Left kidney (tissue), 2 donors: ENCODE measurements around the gene RORC. TPM values are rescaled to one million over a fixed set of nuclear protein-coding genes. Genes with fewer than 3 reads are reported as not detected.

Experiments used
- DNase-seq: peaks from one replicate; pipeline ENCODE4 v3.0.0-alpha.2; 2013
- polyA plus RNA-seq: library from polyadenylated mRNA; unstranded; fragments of 120-200 nt; gene quantifications from one replicate; pipeline ENCODE4 v1.2.1, GENCODE V29; 2013; ENCODE audit not compliant: insufficient read length

RORC gene
- polyA plus RNA-seq, 1 donor, result 0.80 TPM

DNA sequence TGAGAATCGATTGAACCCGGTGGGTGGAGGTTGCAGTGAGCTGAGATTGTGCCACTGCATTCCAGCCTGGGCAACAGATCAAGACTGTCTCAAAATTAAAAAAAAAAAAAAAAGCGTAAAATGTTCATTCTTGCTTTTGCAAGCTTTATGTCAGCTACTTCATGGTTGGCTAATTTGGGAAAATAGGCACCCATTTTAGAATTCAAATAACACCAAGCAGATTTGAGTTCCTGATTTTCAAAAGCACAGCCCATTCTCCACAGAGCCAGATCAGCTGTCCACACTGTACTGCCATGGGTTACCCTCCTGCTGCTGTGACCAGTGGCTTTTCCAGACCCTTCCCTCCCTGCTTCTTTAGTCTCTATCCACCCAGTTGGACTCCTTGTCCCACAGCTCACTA, 17.5 kb upstream of the RORC start:
- no peak for DNase-seq

DNA sequence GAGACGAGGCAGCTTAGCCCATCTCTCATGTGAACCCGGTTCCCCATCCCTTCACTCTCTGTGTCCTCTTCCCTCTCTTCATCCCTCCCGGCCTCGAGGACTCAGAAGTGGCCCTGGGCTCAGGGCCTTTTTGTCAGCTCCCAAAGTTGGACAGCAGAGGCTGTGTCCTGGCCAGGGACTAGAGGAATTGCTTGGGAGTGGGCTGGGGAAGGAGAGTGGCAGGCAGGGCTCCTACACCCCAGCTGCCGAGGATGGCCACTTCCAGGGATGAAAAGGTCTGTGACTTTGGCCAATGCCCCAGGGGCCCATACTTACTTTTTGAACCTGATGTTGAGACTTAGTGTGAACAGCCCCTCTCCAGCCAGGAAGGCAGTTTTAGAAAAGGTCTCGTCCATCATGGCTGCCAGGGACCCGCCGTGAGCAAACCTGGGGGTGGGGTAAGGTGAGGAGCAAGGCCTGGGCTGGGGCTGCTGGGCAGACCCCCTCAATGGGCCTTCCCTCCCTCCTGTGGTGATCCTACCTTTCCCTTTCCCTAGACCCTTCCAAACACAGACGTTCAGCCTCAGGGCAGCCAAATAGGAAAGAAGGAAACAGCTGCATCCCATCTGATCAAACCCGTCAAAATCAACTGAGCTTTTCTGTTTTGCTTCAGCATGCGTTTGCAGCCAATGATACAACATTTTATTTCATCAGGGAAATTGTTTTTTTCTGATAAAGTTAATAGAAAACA, 16.4 kb upstream of the RORC start:
- DNase-seq, result peak; percentile 30

DNA sequence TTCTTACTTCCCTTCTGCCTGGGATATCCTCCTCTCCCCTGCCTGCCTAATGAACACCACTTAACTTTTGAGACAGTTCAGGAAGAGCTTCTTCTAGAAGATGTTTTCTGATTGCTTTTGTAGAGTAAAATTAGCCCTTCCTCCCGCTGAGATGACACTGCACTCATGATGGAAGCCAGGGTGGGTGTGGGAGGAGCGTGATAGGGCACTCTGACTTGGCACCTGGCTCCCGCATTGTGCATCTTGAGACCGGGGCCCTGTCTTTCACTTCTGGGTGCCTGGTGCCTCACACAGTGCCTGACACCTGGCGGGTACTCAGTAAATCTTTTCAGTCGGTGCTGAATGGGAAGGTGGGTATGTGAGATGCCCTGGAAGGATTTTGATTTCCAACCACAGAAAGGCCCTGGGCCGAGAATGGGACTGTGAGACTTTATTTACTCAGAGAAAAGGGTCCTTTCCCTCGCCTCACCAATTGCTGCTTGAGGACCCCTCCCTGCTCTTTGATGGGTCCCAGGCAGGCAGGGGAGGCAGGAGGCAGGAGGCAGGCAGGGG, 15.2 kb upstream of the RORC start:
- no peak for DNase-seq

DNA sequence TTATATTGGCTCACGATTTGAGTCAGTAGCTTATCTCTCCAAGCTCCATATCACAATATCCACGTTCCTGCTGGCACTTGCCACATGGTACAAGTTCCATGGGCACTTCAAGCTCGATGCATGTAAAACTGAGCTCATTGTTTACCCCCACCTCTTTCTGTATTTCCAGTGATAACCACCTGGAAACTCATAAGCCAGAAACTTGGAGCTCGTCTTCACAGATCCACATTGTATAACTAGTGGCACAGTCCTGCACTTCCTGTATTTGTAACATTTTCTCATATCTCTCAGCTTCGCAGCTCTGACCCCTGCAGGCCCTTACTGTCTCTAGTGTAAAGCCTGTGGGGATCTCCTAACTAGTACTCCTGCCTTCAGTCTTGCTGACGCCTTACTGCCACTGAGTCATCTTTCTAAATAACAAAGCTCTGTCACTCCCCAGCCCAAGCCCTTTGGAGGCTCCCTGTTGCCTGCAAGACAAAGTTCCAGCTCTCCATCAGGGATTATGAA, 14.5 kb upstream of the RORC start:
- no peak for DNase-seq

DNA sequence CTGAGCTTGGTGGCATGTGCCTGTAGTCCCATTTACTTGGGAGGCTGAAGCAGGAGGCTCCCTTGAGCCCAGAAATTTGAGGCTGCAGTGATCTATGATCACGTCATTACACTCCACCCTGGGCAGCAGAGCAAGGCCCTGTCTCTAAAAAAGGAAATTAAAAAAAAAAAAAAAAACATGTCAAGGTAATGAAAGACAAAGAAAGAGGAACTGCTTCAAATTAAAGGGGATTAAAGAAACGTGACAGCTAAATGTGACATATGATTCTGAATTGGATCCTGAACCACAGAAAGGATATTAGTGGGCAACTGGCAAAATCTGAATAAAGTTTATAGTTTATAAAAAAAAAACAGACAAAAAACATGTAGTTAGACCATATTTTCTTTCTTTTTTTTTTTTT, 11.8 kb upstream of the RORC start:
- DNase-seq, result no peak

DNA sequence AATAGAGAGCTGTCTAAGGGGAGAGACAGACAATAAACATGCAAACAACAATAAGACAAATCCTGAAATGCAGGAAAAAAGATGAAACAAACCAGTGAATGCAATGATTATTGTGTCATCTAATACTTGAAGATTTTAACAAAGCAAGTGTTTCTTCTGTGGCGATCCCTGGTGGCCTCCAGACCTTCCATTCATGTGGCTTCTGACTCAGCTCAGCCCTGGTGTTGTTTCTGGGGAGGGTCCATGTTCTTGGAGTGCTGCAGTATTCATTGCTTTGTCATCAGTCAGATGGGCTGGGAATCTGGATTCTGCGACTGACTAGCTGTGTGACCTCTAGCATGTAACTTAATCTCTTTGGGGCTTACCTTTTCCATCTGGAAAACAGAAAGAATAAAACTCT, 9.5 kb upstream of the RORC start:
- no peak for DNase-seq

DNA sequence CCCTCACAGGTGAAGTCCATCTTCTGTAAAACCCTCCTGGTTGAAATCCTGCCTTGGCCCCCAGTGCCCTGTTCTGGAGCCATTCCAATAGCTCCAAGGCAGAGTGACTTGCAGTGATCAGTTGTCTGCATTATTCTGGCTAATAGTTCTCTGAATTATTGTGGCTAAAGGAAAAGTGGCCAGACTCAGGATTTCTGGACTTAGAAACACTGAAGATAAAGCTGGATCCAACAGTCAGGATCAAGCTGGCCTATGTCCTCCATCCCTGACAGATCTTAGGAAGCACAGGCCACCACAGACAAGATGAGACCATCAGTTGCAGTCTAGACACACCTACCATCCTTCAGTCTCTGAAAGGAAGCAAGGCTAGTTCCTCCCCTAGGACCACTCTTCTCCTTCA, 8.8 kb upstream of the RORC start:
- no peak for DNase-seq

DNA sequence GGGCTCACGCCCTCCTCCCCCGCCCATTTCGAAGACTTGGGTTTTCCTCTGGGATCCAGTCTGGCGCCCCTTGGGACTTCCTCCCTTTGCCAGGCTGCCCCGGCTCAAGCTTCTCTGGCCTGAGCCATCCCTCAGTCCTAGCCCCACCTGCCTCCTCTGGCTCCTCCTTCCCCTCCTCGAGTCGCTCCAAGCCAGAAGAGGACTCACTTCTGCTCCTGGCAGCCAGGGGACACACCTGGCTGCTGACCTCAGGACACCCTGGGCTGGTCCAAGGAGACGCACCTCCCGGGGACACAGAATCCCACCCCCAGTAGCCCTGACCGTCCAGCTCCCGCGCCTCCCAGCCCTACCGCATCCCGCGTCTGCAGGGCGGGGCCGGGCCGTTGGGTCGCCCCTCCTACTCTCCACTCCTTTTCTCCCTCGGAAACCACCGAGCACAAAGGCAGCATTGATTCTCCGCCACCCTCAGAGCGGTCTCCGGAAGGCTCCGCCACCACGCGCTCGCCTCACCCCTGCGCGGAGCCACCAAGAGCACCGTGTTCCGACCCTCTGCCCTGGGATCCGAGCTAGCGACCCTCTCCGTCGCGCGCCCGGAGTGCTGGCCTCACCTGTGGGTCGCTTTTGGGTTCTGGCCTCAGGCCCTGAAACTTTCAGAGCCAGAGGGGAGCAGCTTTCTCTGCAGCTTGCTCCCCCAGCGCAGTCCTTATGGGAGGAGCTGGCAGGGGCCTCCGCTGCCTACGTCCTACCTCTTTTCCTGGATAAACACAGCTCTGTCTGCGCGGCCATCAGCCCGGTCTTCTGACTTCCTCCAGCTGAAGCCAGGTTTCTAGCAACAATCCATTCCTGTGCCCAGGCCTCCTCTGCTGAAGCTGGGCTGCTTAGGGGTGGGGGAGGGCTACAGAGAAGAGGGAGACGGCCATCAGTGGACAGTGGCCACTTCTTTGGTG, 8.1 kb upstream of the RORC start, which contains the start of gene C2CD4D:
Gene C2CD4D, minus strand, starts transcription at position 364 of the 947 bp plus-strand sequence. CDS start 831 bp downstream, outside the sequence.
- DNase-seq, result no peak

DNA sequence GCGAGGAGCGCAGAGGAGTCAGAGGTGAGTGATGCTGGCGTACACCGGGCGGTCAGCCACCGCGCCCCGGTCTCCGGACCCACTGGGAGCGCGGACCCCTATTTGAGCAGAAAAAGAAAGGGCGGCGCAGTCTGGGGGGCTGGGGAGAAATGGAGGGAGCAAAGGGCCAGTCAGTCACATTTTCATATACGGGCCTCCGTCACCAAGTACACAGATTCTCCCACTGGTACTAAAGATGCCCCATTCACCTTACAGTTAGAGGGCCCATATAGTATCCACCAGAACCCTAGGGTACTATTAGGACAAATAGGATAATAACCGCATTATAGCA, 7.4 kb upstream of the RORC start:
- DNase-seq, result no peak

DNA sequence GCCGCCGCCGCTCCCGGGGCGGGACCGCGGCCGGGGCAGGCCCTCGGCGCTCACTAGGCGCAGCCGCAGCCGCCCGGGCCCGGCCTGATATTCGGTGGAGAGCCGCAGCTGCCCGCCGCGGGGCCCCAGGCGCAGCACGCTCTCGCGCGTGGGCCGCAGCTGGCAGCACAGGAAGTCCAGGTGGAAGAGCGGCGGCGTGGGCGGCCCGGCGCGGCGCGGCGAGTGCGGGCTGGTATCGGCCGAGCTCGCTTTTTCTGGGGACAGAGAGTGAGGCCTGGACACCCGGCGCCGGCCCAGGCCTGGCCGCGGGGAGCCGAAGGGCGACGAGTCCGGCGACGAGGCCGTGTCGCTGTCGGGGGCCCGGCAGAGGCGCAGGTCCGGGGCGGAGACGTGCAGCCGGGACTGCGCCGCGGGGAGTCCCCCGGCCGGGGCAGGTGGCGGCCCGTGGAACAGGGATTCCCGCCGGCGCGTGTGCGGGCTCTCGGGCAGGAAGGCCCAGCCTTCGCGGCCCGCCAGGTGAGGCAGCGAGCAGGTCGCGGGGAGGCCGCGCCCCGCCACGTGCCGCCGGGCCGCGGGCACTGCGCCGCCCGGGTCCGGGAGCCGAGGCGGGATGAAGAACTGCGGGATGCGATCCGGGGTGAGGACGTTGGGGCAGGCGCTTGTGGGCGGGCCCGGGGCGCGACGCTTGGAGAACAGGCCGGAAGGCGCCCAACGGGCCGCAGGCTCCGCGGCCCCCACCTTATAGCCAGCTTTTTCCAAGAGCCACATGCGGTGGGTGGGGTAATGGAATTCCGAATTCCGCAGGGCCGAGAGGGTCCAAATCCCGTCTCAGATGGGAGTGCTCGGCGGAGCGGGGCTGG, 6.8 kb upstream of the RORC start:
- no peak for DNase-seq

DNA sequence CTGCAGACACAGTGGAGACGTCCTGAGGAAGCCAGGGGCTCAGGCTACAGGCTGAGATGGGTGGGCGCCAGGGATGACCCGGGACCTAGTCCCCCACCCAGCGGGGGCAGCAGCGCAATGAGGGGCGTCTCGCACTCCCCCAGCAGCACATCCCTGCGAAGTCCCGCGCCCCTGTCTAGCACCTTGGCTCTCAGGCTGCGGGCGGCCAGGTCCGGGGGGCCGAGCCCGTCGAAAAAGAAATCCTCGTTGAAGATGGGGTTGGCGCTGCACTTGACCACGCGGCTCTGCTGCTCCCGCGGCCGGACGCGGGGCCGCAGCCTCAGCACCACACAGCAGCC, 6.3 kb upstream of the RORC start:
- DNase-seq, result no peak

DNA sequence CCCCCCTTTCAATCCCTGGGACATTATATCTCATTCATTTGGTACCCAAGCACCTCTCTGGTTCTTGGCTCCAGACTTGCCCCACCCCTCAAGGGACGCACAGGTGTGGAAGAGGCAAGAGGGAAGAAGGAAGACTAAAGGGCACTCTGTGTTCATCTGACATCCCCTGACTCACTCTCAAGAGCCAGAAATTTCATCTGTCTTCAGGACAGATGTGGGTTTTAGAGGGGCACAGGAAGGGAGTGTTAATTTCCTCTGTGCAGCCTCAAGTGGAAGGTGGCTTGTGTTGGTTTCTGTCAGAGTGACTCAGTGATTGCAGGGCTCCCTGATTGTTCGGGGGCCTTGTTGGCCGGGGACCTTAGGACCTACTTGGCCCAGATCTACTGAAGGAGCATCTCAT, 5.6 kb upstream of the RORC start:
- no peak for DNase-seq

DNA sequence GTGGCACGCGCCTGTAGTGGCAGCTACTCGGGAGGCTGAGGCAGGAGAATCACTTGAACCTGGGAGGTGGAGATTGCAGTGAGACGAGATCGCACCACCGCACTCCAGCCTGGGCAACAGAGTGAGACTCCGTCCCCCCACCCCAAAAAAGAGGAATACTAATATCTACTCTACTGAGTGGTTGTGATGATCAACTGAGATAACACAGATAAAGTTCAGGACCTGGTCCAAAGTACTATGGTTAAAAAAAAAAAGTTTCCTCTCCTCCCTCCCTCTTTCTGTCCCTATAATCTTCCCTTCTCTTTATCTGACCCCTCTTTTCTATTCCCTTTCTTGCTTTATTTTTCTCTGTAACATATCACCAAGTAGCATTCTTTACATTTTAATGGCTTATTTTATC, 4.0 kb upstream of the RORC start:
- DNase-seq, result no peak

DNA sequence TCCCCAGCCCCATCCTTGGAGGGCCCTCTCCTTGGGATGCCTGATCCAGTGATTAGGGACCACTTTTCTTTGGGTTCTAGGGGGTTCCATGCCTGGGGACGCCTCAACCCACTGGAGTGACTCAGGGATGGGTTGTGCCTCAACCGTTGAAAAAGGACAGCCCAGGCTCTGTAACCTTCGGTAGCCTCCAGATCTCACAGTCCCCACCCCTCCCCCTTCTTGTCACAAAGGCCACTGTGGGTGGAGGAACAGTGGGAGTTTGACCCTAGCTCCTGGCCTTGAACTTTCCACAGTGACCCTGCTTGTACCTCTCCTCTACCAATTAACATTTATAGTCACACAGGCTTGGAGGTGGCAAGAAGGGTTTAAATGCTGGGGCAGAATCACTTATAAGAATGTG, 2.6 kb upstream of the RORC start:
- no peak for DNase-seq

DNA sequence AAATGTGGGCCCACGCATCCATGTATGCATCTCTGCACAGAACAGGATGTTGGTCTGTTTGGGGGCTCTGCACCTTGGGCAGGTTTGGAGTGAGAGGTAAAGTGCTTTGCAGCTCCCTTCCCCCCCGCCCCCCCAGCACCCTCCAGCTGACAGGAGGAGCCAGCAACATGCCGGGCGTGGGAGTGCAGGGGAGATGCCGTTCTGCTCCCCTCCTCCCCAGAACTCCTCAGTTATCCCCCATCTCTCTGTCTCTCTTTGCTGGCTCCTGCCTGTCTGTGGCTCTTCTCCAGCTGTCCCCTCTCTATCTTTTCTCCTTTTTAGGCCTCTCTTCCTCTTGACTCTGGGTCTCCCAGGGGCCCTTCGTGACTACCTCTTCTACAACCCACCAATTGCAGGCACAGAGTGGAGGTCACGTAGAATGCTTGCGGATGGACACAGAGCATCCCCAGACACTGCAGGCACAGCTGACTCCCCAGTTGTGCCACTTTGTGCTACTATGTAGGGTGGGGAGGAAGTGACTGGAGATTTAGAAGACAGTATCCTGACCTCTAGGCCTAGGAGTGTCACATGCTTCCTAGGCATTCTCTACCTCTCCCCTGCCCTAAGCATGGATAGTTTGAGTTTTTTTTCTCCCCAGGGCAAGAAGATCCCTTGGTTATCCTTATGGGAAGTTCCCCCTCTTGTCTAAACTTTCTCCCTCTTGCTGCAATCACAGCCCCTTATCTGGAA, 1.7 kb upstream of the RORC start:
- no peak for DNase-seq

DNA sequence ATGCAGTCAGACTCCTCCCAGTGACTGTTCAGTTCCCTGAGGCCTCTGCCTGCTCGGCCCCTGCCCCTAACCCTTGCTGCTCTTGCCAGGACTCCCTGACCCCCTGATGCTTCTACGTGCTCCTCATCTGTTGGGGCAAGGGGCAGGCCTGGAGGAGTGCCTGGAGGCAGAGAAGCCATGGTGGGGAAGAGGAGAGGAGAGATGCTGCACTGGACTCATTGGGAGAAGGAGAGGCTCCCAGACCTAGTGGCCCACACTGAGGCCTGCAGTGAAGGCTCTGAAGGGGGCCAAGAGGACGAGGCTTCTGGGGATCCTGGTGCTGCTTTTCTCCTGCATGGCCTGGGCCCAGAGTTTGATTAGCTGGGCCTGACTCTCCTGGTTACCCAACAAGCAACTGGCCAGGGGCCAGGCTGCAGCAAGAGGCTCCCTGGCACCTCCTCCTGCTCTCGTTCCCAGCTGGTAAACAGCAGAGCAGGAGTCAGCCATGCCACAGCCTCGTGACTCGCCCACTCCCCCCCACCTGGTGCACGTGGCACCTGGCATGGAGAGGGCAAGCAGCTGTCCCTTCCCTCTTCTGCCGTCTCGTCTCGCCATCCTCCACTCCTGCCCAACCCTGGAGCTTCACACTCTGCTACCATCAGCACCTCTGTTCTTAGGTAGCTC, 847 bp upstream of the RORC start:
- DNase-seq, result no peak

DNA sequence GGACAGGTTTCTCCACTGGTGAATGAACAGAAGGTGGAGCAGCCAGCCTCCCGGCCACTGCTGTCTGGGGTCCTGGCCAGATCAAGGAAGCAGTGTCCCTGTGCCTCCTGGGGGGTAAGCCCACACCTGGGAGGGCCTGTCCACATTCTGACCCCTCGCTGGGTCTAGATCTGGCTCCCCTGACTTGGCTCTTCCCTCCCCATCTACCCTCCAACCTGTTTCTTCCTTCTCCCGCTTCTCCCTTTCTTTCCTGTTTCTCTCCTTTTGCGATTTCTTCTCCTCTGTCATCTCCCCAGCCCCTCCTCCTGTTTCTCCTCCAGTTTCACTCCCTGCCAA, 378 bp downstream of the RORC start:
- DNase-seq, result no peak

DNA sequence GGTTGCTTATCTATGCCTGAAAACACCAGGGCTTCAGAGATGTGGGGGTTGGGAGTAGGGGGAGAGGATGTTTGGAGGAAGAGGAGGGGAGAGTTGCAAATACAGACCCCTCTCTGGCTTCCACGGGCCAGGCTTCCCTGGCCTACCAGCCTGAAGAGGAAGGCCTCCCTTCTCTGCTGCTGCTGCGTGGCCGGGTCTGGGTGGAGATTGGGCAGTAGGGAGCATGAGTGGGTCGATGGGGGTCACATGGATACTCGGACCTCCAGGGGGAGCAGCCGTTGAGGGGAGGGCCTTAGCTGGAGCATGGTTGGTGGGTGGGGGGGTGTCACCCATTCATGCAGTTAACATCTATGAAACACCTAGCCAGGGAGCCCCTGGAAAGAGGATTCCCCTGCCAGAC, 1.5 kb downstream of the RORC start:
- DNase-seq, result no peak

DNA sequence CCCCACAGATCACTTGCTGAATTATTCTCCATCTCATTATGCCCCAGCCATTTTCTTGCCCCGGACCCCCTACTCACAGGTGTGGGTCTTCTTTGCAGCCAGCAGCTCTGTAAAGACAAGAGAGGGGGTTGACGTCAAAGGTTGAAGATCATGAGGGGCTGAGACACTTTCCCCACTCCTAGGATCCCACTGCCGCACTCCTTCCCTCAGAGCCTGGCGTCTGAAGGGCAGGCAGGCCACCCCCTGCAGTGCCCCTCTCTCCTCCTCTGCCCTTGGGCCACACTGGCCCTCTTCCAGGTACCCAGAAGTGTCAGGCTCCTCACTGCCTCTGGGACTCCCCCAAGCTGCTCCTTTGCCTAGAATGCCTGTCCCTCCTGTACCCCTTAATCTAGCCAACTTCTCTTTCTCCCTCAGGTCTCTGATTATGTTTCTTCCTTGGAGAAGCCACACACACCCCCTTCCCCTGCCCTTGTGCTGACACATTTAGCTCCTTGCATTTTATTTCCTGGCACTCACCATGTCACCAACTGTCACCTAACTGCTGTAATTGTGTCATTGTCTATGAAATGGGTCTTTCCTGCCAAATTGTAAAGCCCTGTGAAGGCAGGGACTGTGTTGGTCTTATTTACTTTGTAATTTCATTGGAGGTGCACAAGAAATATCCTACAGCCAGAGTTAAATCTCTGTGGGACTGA, 2.1 kb downstream of the RORC start:
- DNase-seq, result no peak

DNA sequence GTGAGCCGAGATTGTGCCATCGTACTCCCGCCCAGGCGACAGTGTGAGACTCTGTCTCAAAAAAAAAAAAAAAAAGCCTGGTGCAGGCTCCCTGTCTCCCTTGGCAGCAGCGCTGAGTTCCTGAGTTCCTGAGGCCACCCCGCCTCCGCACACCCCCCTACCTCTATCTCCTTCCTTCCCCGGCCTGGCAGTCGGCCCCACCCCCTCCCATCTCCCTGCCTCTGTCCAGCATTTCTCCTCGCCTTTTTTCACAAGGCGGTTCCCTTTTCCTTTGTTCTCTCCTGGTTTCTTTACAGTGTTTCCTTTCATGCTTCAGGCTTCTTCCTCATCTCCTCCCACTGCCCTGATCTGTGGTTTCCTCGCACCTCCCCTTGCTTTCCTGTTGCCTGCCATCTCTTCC, 2.7 kb downstream of the RORC start:
- no peak for DNase-seq
